ENCODE results near the gene LNX1.

LNX1 gene

GRCh38 chr4:53532521-53532920 lies 58.8 kb downstream of the LNX1 start:
- no peak for DNase-seq

GRCh38 chr4:53531585-53532224 lies 59.6 kb downstream of the LNX1 start:
- no peak for DNase-seq

- DNase-seq = no peak
Measured at GRCh38 chr4:53529025-53529424, 62.3 kb downstream of the LNX1 start.

- no peak for DNase-seq
Measured at GRCh38 chr4:53527930-53528329, 63.4 kb downstream of the LNX1 start.

DNA sequence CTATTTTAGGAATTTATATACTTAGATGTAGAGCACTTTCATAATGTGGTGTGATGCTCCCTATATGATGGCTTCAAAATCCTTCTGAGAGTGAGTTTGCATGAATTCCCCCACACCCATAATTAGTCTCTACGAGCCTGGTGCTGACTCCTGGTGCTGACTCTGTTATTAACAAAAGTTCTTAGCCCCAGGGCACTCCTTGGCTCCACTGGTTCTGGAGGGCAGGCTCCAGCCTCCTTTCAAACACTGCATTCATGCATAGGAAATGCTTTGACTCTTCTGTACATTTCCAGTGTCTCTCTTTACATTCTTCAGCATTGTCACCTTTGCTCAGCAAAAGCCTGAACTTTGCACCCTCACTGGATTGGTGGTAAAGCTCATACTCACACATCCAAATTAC lies 64.0 kb downstream of the LNX1 start:
- DNase-seq = no peak

- no peak for DNase-seq
Measured at GRCh38 chr4:53522334-53522733, 69.0 kb downstream of the LNX1 start.

DNA sequence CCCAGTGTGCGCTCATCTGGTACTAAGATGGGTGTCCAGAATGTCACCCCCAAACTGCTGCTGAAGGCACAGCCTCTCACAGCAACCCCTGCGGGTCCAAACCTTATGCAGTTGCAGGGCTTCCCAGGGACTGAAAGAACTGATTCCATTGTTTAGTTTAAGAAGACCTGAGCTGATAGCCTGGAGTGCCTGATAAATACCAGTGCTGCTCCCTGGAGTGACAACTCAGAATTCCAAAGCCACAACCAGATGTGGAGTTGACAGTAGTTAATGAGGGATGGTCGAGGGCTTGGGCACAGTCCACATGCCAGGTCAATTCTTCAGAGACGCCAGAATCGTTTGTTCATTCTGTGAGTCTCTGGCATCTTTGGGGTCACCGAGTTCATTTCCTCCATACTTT lies 71.2 kb downstream of the LNX1 start:
- DNase-seq = peak; percentile 47

- DNase-seq = no peak
Measured at GRCh38 chr4:53518807-53519206, 72.5 kb downstream of the LNX1 start.

DNA sequence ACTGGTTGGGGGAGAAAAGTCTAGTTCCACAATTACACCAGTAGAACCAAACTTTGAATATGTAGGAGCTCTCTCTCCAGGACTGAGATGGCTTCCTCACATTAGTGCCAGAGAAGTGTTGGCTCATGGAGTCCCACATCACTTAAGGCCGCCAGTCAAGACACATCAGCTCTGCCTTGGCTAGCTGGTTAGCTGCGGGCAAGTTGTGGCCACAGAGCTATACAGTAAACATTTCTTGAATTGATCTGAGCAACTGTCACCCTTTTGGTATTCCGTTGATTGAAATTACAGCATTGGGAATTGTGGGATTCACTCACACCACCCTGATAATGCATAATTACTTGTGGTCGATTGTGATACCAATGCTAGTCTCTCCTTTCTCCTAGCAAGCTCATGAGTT lies 76.2 kb downstream of the LNX1 start:
- DNase-seq = no peak

- no peak for DNase-seq
Measured at GRCh38 chr4:53514509-53514908, 76.8 kb downstream of the LNX1 start.

GRCh38 chr4:53512608-53513007 lies 78.7 kb downstream of the LNX1 start:
- no peak for DNase-seq

DNA sequence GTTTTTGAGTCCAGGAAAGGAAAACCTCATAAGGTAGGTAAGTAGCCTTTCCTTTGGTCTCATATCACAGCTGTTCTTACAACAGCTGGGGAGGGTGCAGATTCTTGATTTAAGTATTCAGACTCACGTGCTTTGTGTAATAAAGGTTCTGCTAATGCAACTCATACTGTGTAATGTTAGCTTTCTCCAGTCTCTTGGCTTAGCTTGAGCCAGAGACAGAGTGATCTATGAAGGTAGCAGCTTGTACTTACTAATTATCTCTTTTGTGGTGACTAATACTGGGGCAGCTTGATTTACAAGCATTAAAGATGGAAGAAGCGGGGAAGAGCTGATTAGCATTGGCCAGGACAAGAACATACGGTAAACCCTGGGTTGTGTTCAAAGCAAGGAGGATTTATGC lies 80.3 kb downstream of the LNX1 start:
- no peak for DNase-seq

GRCh38 chr4:53510321-53510720 lies 81.0 kb downstream of the LNX1 start:
- no peak for DNase-seq

DNA sequence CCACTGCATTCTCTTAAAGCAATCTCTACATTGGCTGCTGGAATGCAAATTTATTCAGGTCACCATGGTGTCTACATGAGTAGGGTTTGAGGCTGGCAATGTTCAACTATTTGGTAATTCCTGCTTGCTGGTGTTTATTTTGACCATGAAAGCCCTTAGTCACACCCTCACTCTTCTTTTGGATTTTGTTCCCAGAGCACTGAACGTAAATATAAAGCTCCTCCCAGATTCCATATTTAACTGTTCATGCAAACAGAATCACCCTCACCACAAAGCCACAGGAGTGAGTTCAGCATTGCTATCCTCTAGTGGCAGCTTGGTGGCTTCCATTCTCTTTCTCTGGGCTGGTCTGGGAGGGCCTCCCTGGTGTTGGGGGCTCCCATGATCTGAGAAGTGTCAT lies 82.8 kb downstream of the LNX1 start:
- DNase-seq = no peak

GRCh38 chr4:53507671-53508286 lies 83.5 kb downstream of the LNX1 start:
- no peak for DNase-seq

DNA sequence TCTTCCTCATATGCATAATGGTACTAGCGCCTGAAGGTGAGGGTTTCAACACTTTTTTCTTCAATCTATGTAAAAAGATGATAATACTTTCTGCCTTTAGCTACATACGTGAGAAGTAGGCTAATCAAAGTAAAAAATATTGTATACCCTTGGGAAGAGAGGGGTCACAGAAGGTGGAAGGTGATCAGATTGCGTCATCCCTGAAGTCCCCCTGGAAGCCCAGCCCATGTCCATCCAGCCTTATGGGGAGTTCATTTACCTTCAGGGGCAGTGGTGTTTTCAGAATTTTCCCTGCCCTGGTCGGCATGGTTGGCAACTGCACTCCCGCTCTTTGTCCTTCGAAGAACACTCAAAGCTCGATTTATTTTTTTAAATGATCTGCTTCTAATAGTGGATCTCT lies 84.2 kb downstream of the LNX1 start:
- no peak for DNase-seq

DNA sequence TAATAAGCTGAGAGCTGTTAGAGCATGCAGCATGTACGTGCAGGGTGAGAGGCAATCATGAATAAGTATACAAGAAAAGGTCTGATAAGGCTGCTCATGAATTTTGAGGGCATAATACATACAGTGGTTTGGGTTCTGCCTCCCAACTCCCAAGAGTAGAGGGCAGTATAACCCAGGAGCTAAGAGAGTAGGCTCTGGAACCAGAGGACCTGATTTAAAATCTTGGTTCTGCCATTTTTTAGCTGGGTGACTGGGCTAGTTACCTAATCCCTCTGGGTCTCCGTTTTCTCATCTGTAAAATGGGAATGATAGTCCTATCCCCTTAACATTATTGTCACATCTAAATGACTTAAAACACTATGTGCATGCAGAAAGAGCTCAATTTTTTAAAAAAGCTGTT lies 85.3 kb downstream of the LNX1 start:
- DNase-seq = no peak

DNA sequence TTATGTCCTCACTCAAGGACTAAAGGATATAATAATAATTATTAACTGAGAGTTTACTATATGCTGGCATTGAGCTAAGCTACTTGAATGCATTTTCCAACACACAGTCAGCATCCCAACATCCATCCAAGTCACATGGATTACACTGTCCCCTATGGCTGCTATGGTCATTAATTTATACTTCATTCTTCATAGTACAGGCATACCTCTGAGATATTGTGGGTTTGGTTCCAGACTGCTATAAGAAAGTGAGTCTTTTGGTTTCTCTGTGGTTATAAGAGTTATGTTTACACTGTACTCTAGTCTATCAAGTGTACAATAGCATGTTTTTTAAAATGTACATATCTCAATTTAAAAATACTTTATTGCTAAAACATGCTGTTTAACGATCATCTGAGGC lies 89.2 kb downstream of the LNX1 start:
- no peak for DNase-seq

DNA sequence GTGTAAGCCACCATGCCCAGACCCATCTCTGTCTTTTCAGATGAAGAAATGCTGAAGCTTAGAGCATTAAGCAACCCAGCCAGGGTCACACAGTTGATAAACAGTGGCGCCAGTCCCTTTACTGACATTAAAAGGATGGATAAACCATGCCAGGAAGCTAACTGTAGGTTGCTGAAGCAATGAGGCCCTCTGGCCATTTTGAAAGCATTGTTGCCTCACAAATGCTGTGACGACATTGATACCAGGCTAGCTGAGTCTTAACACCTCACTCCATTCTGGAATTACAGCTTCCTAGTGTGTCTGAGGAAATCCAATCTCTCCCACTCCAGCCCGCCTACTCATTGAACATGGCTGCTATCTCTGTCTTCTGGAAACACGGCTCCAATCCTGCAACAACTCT lies 89.7 kb downstream of the LNX1 start:
- no peak for DNase-seq

DNA sequence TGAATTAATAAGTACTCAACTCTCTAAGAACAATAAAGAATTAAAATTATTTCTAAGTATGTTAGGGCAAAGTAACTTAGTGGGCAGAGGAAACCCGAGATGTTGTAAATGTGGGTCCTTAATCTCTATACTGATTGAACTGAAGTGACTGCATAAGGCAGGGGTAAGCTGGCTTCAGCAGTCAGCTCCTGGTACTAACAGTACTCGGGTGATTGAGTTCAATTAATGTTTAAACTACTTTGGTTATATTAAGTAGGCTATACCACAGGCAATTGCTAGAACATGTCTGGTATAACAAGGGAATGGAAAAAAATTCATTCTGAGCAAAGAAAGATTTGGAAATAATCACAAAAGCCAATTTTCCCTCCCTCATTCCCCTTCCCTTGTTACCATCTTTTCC lies 90.7 kb downstream of the LNX1 start:
- no peak for DNase-seq

GRCh38 chr4:53499791-53500190 lies 91.5 kb downstream of the LNX1 start:
- no peak for DNase-seq

DNA sequence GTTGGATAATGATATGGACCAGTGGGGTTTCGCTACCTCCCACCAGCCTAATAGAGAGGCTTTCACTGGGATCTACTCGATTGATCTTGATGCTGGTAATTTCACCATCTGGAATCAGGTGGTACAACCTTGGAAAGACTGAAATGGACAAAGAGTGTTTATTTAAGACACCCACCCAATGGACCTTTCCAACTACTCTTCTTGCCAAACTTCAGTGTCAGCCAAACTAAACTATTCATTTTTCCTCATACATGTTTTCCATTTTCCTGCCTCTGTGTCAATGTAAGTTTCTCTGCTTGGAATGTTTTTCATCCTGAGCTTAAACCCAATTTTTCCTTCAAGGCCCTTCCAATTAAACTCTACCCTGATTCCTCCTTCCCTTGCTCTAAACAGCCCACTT lies 92.6 kb downstream of the LNX1 start:
- DNase-seq = no peak

- peak; percentile 38 for DNase-seq
Measured at GRCh38 chr4:53497487-53498244, 93.6 kb downstream of the LNX1 start.

DNA sequence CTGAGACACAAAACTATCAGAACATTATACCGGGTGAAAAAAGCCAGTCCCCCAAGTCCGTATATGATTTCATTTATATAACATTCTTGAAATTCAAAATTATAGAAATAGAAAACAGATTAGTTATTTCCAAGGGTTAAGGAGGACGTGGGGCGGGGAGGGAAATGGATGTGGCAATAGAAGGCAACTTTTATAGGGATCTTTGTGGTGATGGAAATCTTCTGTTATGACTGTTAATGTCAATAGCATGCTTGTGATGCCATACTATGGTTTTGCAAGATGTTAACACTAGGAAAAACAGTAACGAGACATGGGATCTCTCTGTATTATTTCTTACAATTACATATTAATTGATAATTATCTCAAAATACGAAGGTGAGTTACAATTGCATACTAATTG lies 96.4 kb downstream of the LNX1 start:
- DNase-seq = no peak
